ENCODE results near the gene PAFAH2.

- no peak for TF ChIP-seq POLR2AphosphoS5 (IDR thresholded peaks at IDR 0.05)
- no peak for TF ChIP-seq CTCF (IDR thresholded peaks at IDR 0.05)
- TF ChIP-seq EP300 (IDR thresholded peaks at IDR 0.05), result no peak
These were observed 30.7 kb upstream of the PAFAH2 start for GRCh38 chr1:26028490-26028980.

Measured in upper lobe of left lung (tissue), 4 donors.